Stimulated activated CD8-positive, alpha-beta memory T cell treated with anti-CD3 and anti-CD28 coated beads, Interleukin-15, amount 100 ng/mL, for 24 hours (primary cell): ENCODE data around the gene CHCHD5.
"Not testable (repeated sequence)": the region's sequence is repeated elsewhere in the genome, so short reads cannot be mapped to it uniquely, and the experiment has no call there.

Source experiments
- DNase-seq: peaks from one replicate; pipeline ENCODE4 v3.0.0-alpha.2; 2020; ENCODE audit warnings: low read depth

The CHCHD5 gene

GRCh38 chr2:112584134-112584890, at the start of gene CHCHD5:
Gene CHCHD5 (plus strand): TSS chr2:112584609. CDS start chr2:112584648, 39 bp downstream.
- peak; percentile 71 for DNase-seq

GRCh38 chr2:112534826-112535225, 49.6 kb upstream of the CHCHD5 start:
- no peak for DNase-seq

GRCh38 chr2:112536665-112537064, 47.7 kb upstream of the CHCHD5 start:
- not testable (repeated sequence) for DNase-seq

GRCh38 chr2:112539306-112539705, 45.1 kb upstream of the CHCHD5 start:
- no peak for DNase-seq

GRCh38 chr2:112540906-112541305, 43.5 kb upstream of the CHCHD5 start:
- no peak for DNase-seq

GRCh38 chr2:112541315-112542122, 42.9 kb upstream of the CHCHD5 start:
- DNase-seq = peak; percentile 49

GRCh38 chr2:112542123-112542983, 42.1 kb upstream of the CHCHD5 start, which contains the start of gene POLR1B:
Gene POLR1B (plus strand): TSS chr2:112542465. CDS start chr2:112542495, 30 bp downstream.
- peak; percentile 53 for DNase-seq

- no peak for DNase-seq
Measured at GRCh38 chr2:112542984-112543661, 41.3 kb upstream of the CHCHD5 start.

GRCh38 chr2:112547333-112547732, 37.1 kb upstream of the CHCHD5 start:
- no peak for DNase-seq

- no peak for DNase-seq
Measured at GRCh38 chr2:112548980-112549379, 35.4 kb upstream of the CHCHD5 start.

GRCh38 chr2:112566104-112566503, 18.3 kb upstream of the CHCHD5 start:
- no peak for DNase-seq

- DNase-seq = not testable (repeated sequence)
Measured at GRCh38 chr2:112566508-112566907, 17.9 kb upstream of the CHCHD5 start.

- no peak for DNase-seq
Measured at GRCh38 chr2:112572005-112572404, 12.4 kb upstream of the CHCHD5 start.

GRCh38 chr2:112577756-112578155, 6.7 kb upstream of the CHCHD5 start:
- DNase-seq = no peak

- DNase-seq = no peak
Measured at GRCh38 chr2:112579241-112579640, 5.2 kb upstream of the CHCHD5 start.

- DNase-seq = no peak
Measured at GRCh38 chr2:112580084-112580483, 4.3 kb upstream of the CHCHD5 start.

- DNase-seq = no peak
Measured at GRCh38 chr2:112582314-112582746, 2.1 kb upstream of the CHCHD5 start.

- DNase-seq = no peak
Measured at GRCh38 chr2:112583497-112584133, 794 bp upstream of the CHCHD5 start.

- no peak for DNase-seq
Measured at GRCh38 chr2:112584891-112585250, 462 bp downstream of the CHCHD5 start.

- no peak for DNase-seq
Measured at GRCh38 chr2:112585400-112585799, 991 bp downstream of the CHCHD5 start.

GRCh38 chr2:112585873-112586464, 1.6 kb downstream of the CHCHD5 start:
- no peak for DNase-seq
